GM20431 (cell line): Measurements from ENCODE around the gene GALT.

ENCODE experiments used
- in situ Hi-C: fragments of 300-500 bp; cut with MseI, MboI; formaldehyde crosslinking; loops from one replicate; pipeline ENCODE4 v1.15.0; 2020; ENCODE audit warnings: low sequenced_read_pairs; ENCODE audit not compliant: unreplicated experiment

GALT gene

DNA sequence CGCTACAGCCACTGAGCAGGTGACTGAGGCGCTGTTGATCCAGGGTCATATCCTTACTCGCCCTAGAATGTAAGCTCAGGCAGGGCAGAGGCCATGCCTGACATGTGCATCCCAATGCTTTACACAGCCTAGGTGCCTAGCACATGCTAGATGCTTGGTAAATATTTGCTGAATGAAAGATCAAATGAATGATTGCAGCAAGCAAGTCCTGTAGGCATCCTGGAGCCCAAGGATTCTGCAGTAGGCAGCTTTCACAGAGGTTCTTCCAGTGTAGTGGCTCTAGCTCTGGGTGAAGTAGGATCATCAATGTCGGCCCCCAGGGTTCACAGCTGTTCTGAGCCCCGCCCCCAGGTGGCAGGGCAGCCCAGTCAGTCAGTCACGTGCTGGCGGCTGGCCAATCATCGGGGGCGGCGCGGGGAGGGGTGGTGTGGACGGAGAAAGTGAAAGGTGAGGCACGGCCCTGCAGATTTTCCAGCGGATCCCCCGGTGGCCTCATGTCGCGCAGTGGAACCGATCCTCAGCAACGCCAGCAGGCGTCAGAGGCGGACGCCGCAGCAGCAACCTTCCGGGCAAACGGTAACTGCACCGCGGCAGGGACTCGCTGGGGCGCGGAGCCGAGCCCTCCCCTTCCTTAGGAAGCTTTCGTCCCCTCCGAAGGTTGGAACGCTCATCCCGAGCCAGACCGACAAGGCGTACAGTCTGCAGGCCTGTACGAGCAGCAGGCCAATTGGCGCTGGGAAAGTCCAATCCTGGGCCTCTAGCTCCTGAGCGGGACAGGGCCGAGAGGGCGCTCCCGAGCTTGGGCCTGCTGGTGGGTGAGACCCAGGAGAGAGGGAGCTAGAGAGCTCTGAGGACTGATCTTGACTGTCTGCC lies at the start of gene GALT:
TSS of gene GALT (plus strand) at position 465 of the 873 bp plus-strand sequence. CDS start at position 495, 30 bp downstream.
- in situ Hi-C loops, result no loop called here

DNA sequence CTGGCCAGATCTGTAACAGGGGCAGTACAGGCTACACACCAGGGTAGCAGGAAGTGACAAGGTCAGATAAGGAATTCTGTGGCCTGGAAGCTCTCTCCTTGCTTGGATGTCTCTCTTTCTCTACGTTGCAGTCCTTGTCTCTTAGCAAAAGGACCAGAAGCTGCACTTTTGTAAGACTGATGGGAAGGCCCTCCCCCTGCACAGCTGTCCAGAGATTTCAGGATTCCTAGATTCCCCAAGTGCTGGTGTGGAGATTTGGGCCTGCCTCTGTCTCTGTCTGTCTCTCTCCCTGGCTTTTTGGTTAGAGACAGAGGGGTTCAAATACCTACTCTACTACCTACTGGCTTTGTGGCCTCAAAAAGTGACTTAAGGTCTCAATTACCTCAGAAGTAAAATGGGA lies 46.9 kb upstream of the GALT start:
- in situ Hi-C loops, result loop anchor here (10.0 kb wide), 1 partner anchor 65 kb away; no protein-coding TSS in a partner anchor

DNA sequence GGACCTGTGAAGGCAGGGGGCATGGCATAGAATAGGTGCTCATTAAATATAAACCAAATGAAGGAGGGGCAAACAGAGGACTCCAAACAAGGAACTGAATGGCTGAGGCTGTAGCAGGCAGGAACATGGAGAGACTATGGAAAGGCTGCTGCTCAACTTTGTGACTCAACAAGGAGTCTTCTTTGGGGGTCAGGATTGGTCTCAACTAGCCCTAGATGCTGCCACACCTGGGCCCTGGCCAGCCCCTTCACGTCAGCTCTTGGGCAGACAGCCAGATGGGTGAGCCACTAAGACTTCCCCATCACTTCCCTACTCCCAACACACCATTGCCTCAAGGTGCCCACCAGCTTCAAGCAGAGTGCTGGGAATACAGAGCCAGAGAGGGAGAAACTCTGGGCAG lies 45.6 kb upstream of the GALT start:
- in situ Hi-C loops, result loop anchor here (10.0 kb wide), 1 partner anchor 186 kb away; no protein-coding TSS in a partner anchor

DNA sequence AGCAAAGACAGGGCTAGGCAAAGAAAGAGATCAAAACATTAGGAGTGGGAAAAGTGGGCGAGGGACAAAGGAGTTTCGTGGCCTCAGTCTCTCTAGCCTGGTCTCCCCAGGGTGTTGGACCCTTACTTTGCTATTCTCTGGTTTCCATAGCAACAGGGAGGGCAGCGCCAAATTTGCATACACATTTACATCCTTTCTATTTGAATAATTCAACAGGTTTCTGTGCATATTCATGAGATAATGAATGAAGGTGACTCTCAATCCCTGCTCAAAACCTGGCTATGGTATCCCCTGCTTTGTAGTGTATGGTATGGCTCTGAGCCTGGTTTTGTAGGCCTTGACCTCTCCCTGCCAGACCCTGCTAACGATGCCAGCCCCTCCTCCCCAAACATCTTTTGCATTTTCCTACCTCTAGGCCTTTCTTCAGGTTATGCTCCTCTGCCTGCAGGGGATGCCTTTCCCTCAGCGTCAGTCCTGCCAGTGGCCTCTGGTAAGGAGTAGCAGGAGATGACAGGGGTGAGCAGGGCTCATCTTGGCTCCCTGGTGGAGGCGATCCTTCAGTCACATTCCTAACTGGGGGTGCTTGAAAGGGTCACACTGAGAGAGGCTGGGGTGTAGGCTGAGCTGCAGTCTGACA lies 44.4 kb upstream of the GALT start:
- in situ Hi-C loops, result loop anchor here (10.0 kb wide), 1 partner anchor 187 kb away; no protein-coding TSS in a partner anchor

DNA sequence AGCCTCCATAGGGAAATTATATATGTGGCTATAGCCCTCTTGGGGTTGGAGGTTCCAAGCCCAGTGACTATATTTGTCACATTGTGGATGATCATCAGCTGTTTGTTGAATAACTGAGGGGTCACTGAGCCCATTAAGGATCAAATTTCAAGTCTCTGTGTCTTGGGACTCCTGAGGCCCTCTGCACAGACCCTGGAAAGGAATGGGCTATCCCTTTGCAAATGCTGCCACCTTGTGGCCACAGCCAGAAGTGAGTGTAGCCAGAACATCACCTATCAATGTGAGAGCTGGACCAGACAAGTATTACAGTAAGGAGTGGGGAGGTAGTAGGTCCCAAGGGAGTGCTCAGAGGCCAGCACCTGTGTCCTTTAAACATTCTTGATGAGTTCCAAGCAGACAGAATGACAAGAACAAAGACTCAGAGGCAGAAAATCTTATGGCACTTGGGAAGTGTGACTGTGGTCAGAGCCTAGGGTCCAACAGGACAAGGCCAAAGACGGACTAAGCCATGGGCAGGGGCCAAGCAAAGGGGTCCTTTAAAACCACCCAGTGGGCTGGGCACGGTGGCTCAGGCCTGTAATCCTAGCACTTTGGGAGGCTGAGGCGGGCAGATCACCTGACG lies 42.8 kb upstream of the GALT start:
- in situ Hi-C loops, result loop anchor here (10.0 kb wide), 1 partner anchor 189 kb away; no protein-coding TSS in a partner anchor

DNA sequence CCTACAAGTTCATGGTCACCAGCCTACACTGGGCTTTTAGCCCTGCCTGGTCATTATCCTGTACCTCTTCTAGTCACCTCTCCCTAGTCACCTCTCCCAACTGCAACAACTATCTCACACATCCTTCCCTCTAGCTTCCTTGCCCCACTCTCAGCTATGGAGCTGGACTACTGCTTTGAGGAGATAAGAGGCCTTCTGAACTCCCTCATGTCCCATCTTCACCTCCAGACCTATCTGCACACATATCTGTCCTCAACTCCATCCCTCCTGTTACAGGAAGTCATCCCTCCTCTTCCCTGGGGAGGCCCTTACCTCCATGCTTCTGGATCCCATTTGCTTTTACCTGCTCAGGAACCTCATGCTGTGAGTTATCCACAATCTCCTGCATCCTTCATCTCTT lies 40.3 kb upstream of the GALT start:
- in situ Hi-C loops, result loop anchor here (10.0 kb wide), 1 partner anchor 191 kb away; no protein-coding TSS in a partner anchor

DNA sequence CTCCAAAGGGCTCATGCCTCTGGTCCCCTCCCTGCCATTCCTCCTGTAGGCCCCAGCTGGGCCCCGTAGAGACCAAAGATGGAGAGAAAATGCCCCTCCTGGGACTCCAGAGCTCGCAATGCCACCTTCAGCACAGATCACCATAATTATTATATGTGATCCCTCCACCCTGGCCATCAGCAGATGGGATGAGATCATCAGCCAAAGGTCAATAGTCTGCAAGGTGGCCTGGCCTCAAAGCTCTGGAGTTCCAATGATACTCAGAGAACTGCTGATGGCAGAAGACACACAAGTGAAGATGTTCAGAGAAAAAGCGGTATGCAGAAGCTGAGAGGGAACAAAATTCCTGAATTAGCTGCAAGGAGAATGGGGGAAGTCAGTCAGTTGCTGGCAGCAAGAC lies 39.6 kb upstream of the GALT start:
- in situ Hi-C loops, result loop anchor here (10.0 kb wide), 1 partner anchor 192 kb away; no protein-coding TSS in a partner anchor

DNA sequence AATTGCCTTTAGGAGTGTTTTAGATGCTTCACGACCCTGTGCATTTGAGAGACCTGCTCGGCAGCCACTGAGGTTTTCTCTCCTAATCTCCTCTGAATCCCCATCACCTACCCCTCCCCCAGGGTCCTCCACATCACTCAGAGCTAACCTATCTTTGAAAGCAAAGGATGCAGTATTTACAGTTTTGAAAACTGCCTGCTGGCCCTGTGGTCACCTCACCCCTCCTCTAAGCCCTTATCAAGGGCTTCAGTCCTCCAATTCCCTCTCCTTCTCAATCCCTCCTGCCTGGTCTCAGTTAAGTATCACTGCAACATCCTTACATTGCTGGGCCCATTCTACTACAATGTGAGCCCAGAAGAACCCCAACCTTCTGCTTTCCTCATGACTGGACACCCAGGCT lies 39.1 kb upstream of the GALT start:
- in situ Hi-C loops, result loop anchor here (10.0 kb wide), 1 partner anchor 193 kb away; no protein-coding TSS in a partner anchor

DNA sequence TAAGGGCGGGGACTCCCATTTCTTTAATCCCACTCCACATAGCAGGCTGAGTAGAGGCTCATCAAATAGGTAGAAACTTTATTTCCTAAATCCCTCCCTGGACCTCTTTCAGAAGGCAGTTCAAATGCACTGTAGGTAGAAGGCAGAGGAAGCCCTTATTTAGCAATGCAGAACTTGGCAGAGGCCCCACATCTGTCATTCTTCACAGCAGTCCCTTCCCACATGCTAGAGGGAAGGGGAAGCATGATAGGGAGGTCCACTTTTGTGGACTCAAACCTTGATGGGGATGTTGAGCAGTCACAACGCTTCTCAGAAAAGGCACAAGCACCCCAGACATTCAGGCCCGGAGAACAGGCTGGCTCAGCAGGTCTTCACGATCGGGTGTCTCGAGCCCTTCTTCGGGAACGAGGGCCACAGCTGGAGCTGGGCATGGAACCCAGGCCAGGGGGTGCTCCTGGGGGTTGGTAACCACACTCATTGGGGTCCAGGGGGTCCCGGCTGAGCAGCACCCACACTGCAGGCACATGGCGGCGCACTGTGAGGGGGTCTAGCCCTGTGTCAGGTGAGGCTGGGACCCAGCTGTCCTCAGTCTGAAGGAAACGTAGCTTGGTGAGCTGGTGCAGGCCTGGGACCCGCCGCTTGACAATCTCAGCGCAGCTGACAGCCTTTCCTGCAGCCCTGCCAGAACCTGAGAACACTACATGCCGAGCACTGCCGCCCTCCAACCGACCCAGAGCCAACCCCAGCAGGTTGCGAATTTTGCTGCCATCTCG lies 35.9 kb upstream of the GALT start:
- in situ Hi-C loops, result no loop called here

DNA sequence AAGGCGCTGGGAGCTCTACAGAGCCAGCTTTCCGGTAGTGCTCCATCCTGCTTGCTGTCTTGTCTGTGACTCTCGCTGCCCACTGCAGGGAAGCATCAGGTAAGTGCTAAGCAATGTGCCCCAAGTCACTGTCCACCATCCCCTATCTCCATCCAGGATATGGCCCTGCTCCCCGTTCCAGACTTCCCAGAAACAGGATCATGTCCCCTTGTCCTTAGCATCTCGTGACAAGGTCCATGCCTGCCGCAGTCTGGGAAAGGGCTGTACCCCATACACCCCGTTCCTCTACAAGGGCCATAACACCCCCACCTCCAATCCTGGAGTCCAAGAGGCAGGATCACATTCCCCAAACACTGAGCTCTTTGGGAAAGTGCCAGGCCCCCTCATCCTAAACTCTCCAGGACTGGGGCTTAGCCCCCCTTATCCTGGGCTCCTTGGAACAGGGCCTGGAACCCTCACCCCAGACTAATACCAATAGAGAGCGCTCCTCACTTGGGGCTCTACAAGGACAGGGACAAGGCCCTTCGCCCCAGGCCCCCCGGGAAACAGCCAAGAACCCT lies 35.1 kb upstream of the GALT start:
- in situ Hi-C loops, result no loop called here

DNA sequence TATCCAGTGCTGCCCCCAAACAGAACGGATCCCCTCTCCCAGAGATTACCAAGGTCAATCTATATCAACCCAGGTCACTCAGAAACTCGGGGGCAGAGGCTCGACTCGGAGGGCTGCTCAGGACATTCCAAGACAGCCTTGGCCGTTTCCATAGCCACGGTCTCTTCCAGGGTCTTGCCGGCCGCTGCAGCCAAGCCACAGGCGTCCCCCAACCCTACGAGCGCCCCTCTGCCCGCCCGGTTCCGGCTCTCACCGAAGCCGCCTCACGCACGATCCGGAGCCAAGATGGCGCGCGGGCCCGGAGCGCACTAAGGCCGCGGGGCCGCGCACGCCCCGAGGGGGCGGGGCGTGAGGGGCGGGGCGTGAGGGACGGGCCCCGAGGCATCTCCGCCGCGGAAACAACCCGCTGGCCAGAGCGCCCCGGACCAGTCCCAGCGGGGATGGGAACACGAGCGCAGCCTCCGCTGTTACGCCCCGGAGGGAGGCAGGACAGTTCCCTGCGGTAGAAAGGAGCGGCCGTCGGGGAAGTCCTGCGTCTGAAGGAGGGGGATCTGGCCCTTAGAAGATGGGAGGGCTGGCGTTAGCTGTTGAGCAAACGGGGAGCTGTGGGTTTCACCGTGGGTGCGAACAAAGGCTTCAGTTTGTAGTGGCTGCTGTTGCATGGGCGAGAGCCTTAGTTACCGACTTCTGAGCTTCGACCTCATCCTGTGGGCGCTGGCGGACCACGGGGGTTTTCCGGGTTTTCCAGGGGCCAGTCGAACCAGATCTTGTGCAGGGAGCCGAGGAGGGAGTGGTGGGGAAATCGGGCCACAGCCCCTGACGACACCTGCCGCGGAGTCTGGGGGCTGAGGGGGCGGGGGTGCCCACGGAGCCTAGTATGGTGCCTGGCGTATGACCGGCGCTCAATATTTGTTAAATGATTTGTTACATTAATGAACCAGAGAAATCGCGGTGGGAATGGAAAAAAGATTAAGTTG lies 34.4 kb upstream of the GALT start, which contains the start of gene RPP25L:
TSS of gene RPP25L (minus strand) at position 287 of the 977 bp plus-strand sequence. CDS start 801 bp downstream, outside the sequence.
- in situ Hi-C loops, result no loop called here

DNA sequence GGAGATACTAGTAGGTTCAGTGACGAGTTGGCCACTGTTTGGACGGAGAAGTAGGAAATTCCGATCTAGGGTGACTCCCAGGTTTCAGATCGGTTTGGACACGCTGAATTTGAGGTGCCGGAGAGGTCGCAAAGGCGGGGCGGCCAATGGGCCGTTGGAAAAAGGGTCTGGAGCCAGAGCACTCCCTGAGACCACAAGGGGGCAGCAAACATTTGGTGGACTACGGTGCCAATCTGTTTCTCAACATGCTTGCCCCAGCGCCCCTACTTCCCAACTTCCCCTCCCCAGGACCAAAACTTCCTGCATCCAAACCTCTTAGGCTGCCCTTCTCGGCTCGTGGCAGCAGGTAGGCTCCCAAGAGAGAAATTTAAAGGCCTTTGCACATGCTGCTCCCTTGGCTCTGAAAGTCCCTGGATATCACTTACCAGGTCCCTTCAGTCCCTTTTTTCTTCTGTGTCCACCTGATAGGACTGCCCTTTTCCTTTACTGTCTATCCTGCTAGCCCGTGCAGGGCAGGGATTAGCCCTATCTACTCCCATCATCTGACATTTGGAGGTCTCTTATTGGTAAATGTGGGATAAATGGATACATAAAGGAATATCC lies 33.6 kb upstream of the GALT start:
- in situ Hi-C loops, result no loop called here

DNA sequence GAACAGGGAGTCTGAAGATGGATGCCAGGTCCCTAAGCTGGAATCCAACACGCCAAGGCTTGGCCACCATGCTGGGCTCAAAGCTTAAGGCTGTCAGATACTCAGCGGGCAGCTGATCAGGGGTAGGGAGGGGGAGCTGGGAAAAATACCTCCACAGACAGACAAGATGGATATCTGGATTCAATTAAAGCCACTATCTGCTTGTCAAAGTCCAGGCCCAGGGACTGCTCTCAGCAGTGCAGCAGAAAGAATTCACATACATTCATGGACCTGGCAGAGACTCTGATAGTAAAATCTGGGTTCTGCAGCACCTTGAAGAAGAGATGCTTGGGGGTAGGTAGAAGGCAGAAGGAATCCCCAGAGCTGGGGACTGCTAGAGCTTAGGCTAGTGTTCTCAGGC lies 31.3 kb upstream of the GALT start:
- in situ Hi-C loops, result no loop called here

DNA sequence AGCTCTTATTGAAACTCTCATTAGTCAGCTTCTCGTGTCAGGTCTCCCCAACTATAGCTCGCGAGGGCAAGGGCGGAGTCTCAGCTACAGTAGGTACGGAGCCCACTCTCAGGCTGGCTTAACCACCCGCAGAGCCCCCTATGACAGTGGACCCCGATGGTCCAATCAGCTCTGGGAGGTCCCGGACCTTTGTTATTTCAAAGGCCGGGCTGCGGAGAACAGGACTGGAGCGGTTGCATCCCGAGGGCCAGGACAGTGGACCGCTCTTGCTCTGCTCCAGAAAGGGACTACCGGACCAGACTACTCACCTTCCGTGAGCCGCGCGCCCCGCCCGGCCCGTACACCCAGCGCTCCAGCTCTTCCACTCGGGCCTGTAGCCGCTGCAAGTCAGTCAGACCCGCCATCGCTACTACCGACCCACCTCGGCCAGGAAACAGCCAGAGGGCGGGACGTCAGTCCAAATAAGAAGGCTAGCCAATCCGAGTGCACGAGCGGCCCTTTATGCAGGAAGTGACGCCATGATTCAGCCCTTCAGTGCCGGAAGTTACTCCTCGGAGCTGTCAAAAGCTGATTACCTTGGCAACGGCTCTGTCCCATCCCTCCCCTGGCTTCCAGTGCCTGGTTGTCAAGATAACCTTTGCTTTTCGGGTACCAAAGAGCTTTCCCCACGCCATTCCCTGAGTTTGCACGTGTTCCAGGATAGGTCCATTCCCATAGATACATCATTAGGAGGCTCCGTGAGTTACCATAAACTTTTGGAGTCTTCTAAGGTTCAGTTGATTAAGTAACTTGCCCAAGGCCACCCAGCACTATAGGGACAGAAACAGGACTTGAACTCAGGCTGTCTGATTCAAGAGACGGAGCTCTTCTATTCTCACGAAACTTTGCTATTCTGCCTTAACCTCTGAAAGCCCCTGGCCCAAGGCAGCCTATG lies 26.1 kb upstream of the GALT start, which contains the start of gene DCTN3:
TSS of gene DCTN3 (minus strand) at position 435 of the 934 bp plus-strand sequence. CDS start at position 404, 31 bp downstream.
- in situ Hi-C loops, result no loop called here

DNA sequence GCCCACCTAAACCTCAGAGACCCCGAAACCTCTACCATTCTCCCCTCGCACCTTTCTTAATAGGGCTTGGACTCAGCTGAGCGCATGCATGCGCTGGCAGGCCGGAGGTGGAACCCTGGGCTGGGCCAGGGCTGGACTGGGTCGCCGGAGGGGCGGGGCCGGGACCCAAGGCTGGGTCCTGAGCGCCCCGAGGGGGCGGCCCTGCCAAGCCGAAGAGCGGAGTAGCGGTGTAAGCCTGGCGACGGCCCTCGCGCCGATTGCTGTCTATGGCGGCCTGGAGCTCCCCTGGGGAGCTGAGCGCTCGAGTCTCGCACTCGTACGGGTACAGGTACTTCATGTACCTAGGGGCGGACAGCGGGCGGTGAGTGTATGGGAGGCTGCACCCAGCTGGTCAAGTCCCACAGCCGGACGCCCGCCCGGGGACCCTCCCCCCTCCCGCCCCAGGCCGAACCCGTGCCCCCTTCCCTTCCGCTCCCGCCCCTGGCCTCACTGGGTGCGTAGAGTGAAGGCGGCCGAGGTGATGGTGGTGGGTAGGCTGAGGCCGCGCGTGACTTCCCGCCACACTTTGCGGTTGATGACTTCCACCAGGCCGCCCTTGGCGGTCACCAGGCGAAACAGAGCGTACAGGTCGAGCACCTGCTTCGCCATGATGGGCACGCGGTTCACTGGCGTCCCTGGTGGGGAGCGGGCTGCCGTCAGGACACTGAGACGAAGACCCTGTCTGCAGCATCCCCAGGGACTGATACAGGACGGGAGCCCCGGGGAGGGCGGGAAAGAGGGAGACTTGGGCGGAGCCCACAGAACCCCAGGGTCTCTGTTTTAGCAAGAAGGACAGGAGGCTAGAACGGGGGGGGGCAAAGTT lies 22.9 kb upstream of the GALT start:
- in situ Hi-C loops, result no loop called here
